Right lobe of liver (tissue), 6 donors: ENCODE measurements around the gene LRP5. TPM values are rescaled to one million over a fixed set of nuclear protein-coding genes. Genes with fewer than 3 reads are reported as not detected.
A peak's percentile ranks its signal among the peaks of the same experiment; 100 is the strongest.

Experiments
- ATAC-seq, 4 donors: fragments of 200-7000 bp; cut with Tn5 transposase; one replicate each; pipeline ENCODE4 v1.9.1; 2020; ENCODE audit warnings: mild to moderate bottlenecking in 4 of 4, moderate library complexity in 4 of 4
- DNase-seq, 3 donors: peaks; one replicate each; pipeline ENCODE4 v3.0.0-alpha.2; 2020
- H3K27ac ChIP-seq, 3 donors: fragments of 200-600 bp; one replicate each; pipeline ENCODE4 v1.8.0; 2022
- H3K27me3 ChIP-seq, 2 donors: fragments of 200-600 bp; one replicate each; pipeline ENCODE4 v1.8.0; 2022
- H3K36me3 ChIP-seq, 4 donors: fragments of 200-600 bp; sonication (generic) in 1 of 4; one replicate each; pipeline versions ENCODE4 v1.5.1 to v1.8.0; 2017 to 2022; ENCODE audit warnings: control low read depth in 1 of 4
- H3K4me1 ChIP-seq, 4 donors: fragments of 200-600 bp; sonication (generic) in 1 of 4; one replicate each; pipeline versions ENCODE4 v1.5.1 to v1.8.0; 2017 to 2022; ENCODE audit warnings: control low read depth in 1 of 4
- H3K4me3 ChIP-seq, 3 donors: fragments of 200-600 bp; one replicate each; pipeline ENCODE4 v1.8.0; 2022
- H3K9me3 ChIP-seq, 4 donors: fragments of 200-600 bp; sonication (generic) in 1 of 4; one replicate each; pipeline versions ENCODE4 v1.5.1 to v1.8.0; 2017 to 2022; ENCODE audit warnings: control low read depth in 1 of 4
- CTCF ChIP-seq, 4 donors: fragments of 200-600 bp in 3 of 4; fragments of 450-650 bp in 1 of 4; IDR thresholded peaks; one replicate each; pipeline versions ENCODE4 v1.5.1 to v1.8.0; 2016 to 2022; ENCODE audit warnings: antibody characterized with exemption in 4 of 4, mild to moderate bottlenecking in 2 of 4
- POLR2A ChIP-seq: fragments of 450-650 bp; IDR thresholded peaks from one replicate; pipeline ENCODE4 v1.6.1; 2017; ENCODE audit warnings: antibody characterized with exemption, mild to moderate bottlenecking
- WGBS: methylation state at CpG from one replicate; pipeline ENCODE4 v1.1.6; 2018; ENCODE audit warnings: low coverage, low lambda C conversion rate; ENCODE audit not compliant: insufficient coverage; ENCODE audit errors: missing lambda C conversion rate; 5-methylcytosine and 5-hydroxymethylcytosine counted together
- intact Hi-C, 2 donors: fragments of 100-400 bp; cut with DNase I; formaldehyde crosslinking; loops; one replicate each; pipeline versions ENCODE4 v1.11.2 to v1.14.1; 2022
- total RNA-seq, 6 experiments: library from RNA; depleted of rRNA in 2 of 6; stranded (reverse); fragments of >200 nt in 2 of 6; fragmentation: NEBNext Ultra II Directional in 3 of 6; extraction: Animal tissue kit (Norgen Biotek cat#: 25700) in 3 of 6; gene quantifications; one replicate each; pipeline versions ENCODE4 v1.1.0 to v1.2.4, GENCODE V29; 2016 to 2023
- donor health status: DM: no; HTN: yes; CAD: no.
- donor health status: DM: no; HTN: no; CAD: no.
- donor health status: DM: no; HTN: no; CAD: no.
- donor health status: DM: no; HTN: yes; CAD: no.
- donor health status: DM: no; HTN: yes; CAD: no.

LRP5 gene
- total RNA-seq, 6 experiments from 2014 or later = 74.4 to 120 (median 88.2) TPM

- intact Hi-C loops = no loop called here
- peak in 1 of 4 donors; percentile 10 for ATAC-seq
- Histone ChIP-seq H3K36me3 (no peaks in the 10 kb centered on the region), H3K4me3 (no peak overlapping the region), H3K27me3 (no peaks in the 10 kb centered on the region), H3K9me3 (no peaks in the 10 kb centered on the region), H3K4me1 (peaks cover 0 to 33% (median 9%) of the 10 kb centered on the region in 4 donors), H3K27ac (no peak overlapping the region)
- TF ChIP-seq POLR2A (no peak), CTCF (IDR thresholded peaks at IDR 0.05) (no peak)
- no peak for DNase-seq
- 63% methylated on average over 4 of the region's 11 CpGs for WGBS
These were observed 25.8 kb downstream of the LRP5 start for GRCh38 chr11:68338051-68338780.

- peaks cover 0 to 37% (median 15%) of the 10 kb centered on the region in 4 donors for H3K4me1 ChIP-seq
- ATAC-seq = no peak
- no peak for DNase-seq
- no peaks in the 10 kb centered on the region for H3K36me3 ChIP-seq
- no peak overlapping the region for H3K4me3 ChIP-seq
- no peaks in the 10 kb centered on the region for H3K9me3 ChIP-seq
- WGBS = 61% methylated on average over 12 of the region's 16 CpGs
- intact Hi-C loops = no loop called here
- no peak overlapping the region for H3K27ac ChIP-seq
- H3K27me3 ChIP-seq = no peaks in the 10 kb centered on the region
- TF ChIP-seq POLR2A = no peak
These were observed 27.8 kb downstream of the LRP5 start for GRCh38 chr11:68340003-68340767.

- no peak for DNase-seq
- no peak overlapping the region for H3K27ac ChIP-seq
- WGBS = 59% methylated on average over 12 of the region's 15 CpGs
- no peaks in the 10 kb centered on the region for H3K27me3 ChIP-seq
- ATAC-seq = no peak
- no peak overlapping the region for H3K4me3 ChIP-seq
- H3K9me3 ChIP-seq = no peaks in the 10 kb centered on the region
- intact Hi-C loops = no loop called here
- H3K4me1 ChIP-seq = peaks cover 0 to 45% (median 19%) of the 10 kb centered on the region in 4 donors
- TF ChIP-seq CTCF (IDR thresholded peaks at IDR 0.05) (no peak), POLR2A (no peak)
- H3K36me3 ChIP-seq = no peaks in the 10 kb centered on the region
These were observed 28.6 kb downstream of the LRP5 start for GRCh38 chr11:68340784-68341556.

GRCh38 chr11:68341557-68342458 lies 29.4 kb downstream of the LRP5 start:
- Histone ChIP-seq H3K27me3 (no peaks in the 10 kb centered on the region), H3K4me3 (no peak overlapping the region), H3K36me3 (no peaks in the 10 kb centered on the region), H3K9me3 (no peaks in the 10 kb centered on the region), H3K4me1 (peaks cover 0 to 52% (median 23%) of the 10 kb centered on the region in 4 donors), H3K27ac (no peak overlapping the region)
- intact Hi-C loops = no loop called here
- 80% methylated on average over 11 of the region's 21 CpGs for WGBS
- ATAC-seq (no peak), DNase-seq (no peak)
- TF ChIP-seq CTCF (IDR thresholded peaks at IDR 0.05) (no peak), POLR2A (no peak)
